Raji (cell line): ENCODE results near the gene COL21A1.

Experiments used
- POLR2A ChIP-seq: IDR thresholded peaks from 2 replicates; pipeline ENCODE4 v1.6.1; 2011; ENCODE audit warnings: low read depth, low read length, control low read depth; ENCODE audit not compliant: insufficient read depth

Gene COL21A1

DNA sequence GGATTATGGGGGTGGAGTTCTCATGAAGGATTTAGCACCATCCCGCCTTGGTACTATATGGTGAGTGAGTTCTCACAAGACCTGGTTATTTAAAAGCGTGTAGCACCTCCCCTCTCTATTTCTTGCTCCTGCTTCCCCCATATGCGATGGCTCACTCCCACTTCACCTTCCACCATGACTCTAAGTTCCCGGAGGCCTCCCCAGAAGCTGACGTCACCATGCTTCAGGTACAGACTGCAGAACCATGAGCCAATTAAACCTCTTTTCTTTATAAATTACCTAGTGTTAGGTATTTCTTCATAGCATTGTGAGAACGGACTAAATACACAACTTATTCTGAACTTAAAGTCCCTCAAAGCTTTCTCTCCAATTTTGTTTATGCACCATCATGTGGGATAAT, 208.6 kb downstream of the COL21A1 start:
- no peak for TF ChIP-seq POLR2A

DNA sequence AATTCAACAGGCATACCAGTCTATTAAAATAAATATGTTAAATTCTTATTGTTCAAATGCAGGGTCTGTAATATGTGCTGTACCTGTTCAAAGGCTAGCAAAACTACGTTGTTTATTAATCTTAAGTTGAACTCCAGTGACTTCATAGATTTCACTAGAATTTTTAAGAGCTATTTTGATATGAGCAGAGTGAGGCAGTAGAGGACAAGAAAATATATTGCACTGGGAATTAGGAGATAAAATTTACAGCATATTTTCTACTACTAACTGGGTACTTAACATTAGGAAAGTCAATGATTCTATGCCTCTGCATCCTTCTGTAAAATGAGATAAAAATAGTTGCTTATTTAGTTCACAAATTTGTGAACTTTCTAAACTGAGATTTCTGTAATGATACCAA, 209.8 kb downstream of the COL21A1 start:
- TF ChIP-seq POLR2A = no peak

DNA sequence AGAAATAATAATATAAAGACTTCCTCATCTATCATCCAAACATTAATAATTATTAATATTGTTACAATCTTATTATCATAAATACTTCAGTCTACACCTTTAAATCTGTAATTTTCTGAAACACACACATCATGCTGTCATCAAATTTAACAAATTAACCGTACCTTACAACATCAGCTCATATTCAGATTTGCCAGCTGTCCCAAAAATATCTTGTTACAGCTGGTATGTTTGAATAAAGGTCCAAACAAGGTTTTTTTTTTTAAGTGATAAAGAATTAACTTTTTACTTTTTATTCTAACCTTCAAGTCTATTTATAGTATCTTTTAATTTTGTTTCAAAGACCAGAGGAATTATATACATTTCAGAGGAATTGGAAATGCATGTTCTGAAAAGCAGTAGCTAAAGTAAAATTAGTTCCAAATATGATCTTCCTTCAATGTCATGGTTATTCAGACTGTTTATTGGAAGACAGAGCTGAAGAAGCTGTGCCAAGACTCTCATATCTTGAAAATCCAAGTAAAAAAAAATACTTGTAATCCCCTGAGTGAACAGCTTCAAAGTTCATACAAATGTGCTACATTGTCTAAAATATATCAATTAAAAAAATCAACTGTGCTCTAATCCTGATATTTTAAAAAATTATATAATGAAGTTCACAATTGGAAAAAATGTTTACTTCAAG, 210.3 kb downstream of the COL21A1 start:
- no peak for TF ChIP-seq POLR2A

DNA sequence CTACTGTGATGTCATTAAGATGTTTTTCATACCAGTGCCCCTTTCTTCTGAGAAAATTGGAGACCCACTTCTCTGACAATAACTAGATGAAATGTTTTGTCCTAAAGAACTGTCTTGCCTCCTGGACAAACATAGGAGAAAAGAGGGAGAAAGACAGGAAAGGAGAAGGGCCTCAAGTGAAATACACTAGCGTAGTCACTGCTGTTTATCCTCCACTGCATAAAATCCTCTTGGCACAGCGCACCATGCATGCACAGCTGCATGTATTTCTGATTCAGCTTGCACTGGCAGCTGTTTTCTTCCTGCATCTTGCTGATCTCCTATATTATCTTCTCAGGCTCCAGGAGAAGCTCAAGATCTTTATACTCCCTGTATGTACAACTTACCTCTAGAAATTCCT, 214.0 kb downstream of the COL21A1 start:
- TF ChIP-seq POLR2A = no peak

DNA sequence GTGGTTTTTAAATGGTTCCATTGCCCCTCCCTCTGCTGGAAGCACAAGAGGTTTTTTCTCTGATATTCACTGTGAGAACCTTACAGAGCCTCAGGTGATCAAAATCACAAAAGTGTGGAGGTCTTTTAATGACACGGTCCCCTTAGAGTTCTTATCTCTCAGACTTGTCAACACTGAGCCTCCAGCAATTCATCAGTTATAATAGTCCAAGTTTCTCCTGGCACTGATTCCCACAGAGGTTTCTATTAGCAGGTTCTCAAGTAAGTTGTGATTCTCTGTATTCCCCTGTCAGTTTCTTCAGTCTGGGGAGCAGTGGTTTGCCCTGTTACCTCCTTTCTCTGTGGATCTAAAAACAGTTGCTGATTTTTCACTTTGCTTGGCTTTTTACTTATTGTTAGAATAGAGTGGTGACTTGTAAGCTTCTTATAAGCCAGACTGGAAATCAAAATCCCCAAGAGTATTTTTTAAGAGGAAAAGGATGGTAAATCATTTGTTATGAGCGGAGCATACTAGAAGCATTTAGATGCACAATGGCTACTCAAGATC, 214.6 kb downstream of the COL21A1 start:
- TF ChIP-seq POLR2A = no peak

DNA sequence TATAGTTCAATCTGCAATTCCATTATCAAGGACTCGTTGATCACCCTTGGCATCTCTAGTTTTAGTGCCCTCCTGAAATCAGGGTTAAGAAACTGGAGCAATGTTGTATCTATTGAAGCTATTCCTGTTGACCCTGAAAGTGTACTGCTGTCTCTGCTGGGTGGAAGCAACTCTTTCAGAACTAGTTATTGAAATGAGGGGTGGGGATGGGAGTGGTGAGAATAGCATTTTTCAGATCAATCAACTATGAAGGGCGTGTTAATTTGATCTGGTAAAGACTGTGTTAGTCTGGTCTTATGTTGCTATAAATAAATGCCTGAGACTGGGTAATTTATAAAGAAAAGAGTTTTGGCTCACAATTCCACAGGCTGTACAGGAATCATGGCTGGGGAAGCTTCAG, 219.5 kb downstream of the COL21A1 start:
- TF ChIP-seq POLR2A = no peak

DNA sequence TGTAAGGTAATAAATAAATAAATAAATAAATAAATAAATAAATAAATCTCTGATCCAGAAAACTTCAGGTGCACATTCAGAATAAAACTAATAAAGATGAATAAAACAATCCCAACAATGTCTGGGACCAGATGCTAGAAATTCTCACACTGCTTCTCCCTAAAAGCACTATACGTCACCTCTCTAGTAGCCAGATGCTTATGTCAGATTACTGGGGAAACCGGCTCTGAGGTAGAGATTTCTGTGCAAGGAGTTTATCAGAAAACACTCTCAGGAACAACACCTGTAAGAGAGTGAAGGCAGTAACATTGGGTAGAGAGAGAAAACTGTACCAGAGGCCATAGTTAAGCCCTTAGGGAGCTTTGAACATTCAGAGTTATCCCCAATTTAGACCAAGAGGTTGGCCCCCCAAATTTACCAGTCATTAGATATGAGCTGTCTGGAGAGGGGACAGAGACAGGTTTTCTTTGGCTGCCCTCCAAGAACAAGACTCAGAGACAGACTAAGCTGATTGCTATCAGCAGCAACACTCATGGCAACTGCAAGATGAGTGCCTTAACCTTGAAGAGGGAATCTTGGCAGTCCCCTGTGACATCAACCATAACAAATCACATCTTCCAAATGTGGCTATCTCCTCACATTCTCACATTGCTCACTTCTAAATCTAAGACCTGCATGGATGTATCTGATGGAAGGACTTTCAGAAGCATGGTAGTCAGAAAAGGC, 220.8 kb downstream of the COL21A1 start:
- no peak for TF ChIP-seq POLR2A

DNA sequence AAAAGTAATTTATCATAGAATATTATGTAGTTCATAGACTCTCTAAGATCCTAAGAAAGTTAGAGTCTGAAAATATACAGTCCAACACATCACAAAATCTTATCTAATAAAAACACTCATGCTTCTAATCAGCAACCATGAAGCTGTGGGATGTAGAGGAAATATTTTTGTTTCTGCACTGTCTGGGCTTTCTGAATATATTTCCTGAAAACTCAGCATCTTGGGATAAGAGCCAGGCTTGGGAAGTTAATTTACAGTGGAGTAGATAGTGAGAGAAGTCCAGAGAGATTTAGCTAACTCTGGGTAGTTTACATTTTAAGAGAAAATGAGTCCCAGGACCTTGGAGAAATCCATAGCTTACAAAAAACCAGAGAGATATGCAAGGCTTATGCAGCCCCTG, 221.6 kb downstream of the COL21A1 start:
- no peak for TF ChIP-seq POLR2A

DNA sequence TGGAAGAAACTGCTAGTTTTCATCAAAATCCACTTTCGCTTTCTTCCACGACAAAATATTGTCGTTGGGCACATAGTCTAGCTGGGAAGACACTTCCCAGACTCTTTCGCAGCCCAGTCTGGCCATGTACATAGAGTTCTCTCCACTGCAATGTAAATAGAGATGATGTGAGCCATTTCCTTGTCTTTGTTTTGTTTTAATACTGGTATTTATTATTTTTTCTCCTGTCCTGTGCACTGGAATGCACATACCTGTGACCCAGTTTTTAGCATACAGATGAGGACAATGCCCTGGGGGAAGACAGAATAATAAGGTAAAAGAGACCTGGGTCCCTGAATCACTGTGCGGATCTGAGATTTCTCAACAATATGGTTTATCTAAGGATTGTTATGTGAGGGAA, 222.4 kb downstream of the COL21A1 start:
- TF ChIP-seq POLR2A = no peak

DNA sequence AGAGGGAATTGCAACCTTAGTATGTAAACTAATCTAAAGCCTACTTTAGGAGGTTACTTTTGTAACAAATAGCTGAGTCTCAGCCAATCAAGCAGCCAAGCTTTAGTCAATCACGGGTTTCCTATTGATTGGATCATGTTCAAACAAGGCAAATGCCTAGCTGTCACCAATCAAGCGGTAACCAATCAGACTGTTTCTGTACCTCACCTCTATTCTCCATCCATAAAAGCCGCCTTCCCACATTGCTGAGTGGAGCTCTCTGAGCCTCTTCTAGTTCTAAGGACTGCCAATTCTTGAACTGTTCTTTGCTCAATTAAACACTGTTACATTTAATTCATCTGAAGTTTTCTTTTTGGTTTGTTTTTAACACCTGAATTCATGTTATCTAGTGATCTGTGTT, 223.6 kb downstream of the COL21A1 start:
- TF ChIP-seq POLR2A = no peak

DNA sequence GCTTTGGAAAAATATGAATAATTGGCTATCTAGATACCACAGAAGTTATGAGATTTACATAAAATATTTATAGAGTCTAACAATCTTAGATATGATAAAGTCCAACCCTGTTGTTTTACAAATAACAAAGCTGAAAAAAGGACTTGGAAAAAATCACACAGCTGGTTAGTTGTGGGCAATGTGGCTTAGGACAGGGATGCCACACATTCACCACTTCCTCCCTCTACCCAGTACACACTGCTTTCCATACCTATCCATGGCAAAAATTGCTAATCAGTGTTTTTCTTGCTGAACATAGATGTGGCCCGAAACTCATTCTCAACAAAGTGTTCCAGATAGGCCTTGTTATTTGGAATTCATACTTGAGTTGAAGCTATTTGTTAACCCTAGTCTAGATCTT, 224.7 kb downstream of the COL21A1 start:
- TF ChIP-seq POLR2A = no peak

DNA sequence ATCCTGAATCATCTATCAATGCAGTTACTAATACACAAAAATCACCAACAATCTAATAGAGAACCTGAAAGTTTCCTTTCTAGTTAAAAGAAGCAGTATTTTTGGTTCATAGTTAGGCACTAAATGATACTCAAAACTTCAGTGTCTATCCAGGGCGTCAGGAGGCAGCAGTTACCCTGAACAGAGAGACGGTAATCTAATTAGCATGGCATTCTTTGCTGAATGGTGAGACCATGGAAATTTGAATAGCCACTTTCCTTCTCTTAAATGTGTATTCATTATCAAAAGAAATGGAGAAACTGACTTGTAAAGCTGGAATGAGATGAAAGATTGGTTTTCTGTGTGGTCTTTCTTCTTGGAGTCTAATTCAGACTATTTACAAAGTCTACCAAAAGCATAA, 225.4 kb downstream of the COL21A1 start:
- no peak for TF ChIP-seq POLR2A

DNA sequence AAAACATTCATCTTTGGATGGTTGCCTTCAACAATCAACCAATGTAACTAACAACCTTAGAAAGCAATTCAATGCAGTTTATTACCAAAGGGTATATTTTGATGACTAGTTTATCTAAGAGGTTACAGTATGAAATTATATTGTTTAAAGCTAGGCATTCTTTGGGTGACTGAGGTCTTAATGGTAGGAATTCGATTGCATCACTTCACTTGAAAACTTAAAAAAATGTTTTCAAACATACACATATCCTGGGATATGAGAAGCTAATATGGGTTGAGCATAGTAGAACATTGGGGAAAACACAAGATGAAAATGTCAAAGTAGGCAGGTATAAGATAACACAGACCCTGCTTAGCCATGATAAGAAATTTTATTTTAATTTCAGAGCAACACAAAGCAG, 227.4 kb downstream of the COL21A1 start:
- TF ChIP-seq POLR2A = no peak

DNA sequence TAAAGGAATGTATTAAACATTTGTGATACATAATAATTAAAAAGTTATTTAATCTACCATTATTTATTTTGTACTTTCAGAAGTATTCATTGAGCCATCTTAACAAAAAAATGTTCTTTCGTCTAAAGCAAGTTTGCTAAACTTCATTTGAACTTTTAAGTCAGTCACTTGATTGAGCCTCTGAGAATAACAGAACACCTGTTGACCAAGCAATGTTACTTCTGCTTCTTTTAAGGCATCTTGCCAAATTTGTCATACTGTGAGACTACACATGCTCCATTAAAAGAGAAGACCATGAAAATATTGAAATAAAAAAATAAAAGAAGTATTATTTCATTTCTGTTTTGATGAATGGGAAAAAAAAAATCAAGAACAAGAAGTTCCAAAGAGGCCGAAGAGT, 230.2 kb downstream of the COL21A1 start:
- TF ChIP-seq POLR2A = no peak

DNA sequence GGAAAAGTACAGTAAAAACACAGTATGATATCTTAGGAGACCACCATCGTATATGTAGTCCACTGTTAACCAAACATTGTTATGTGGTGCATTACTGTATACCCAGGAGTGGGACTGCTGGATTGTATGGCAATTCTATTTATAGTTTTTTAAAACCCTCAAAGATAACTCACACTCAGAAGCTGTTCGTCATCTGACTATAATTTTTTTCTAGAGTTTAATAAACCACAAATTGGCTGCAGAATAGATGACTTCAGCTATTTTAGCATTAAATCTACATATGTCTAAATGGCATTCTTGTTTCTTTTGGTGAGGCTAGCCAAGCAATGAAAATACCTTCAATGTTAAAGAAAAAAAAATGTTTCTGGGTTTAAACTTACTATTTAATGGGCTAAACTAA, 237.7 kb downstream of the COL21A1 start:
- TF ChIP-seq POLR2A = no peak
